ENCODE data around the gene MACROD2.

DNA sequence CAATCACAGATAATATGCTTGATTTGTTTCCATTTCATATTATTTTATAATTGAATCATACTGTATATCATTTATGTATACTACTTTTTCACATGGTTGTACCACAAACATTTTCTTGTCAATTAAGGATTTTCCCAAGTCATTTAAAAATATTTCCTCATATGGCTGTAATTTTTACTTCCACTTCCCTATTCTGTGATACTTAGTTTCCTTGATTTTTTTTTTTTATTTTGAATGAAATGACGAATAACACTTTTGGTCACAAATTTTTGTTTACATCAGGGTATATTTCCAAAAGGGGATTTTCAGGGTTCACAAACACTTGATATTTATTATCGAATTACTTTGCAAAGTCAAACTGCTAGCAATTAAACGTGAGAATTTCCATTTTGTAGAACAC lies 2062.3 kb downstream of the MACROD2 start:
- TF ChIP-seq, protein P1, sequence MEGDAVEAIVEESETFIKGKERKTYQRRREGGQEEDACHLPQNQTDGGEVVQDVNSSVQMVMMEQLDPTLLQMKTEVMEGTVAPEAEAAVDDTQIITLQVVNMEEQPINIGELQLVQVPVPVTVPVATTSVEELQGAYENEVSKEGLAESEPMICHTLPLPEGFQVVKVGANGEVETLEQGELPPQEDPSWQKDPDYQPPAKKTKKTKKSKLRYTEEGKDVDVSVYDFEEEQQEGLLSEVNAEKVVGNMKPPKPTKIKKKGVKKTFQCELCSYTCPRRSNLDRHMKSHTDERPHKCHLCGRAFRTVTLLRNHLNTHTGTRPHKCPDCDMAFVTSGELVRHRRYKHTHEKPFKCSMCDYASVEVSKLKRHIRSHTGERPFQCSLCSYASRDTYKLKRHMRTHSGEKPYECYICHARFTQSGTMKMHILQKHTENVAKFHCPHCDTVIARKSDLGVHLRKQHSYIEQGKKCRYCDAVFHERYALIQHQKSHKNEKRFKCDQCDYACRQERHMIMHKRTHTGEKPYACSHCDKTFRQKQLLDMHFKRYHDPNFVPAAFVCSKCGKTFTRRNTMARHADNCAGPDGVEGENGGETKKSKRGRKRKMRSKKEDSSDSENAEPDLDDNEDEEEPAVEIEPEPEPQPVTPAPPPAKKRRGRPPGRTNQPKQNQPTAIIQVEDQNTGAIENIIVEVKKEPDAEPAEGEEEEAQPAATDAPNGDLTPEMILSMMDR (IDR thresholded peaks at IDR 0.05; ENCODE audit: insufficient read depth, low read depth, low read length) = no peak
- TF ChIP-seq EZH2 (IDR thresholded peaks at IDR 0.05; ENCODE audit: insufficient read depth, low read length) = no peak
